Calu3 (cell line): ENCODE measurements around the gene AKR1E2. TPM values are rescaled to one million over a fixed set of nuclear protein-coding genes. Genes with fewer than 3 reads are reported as not detected.

Source experiments
- BruUV-seq: library from RNA; stranded (reverse); fragments of 400-500 nt; replicated peaks from 2 replicates; lab custom pipeline; 2021; lab: Mats Ljungman, UMichigan
- CTCF ChIA-PET: fragments of 300-600 bp; sonication (Branson Sonifier 250); formaldehyde crosslinking; loops from one replicate; lab custom pipeline; 2022; ENCODE audit warnings: antibody characterized with exemption; lab: Charles Lee
- DNase-seq: peaks from one replicate; pipeline ENCODE4 v3.0.0; 2022
- H3K27ac Mint-ChIP-seq: one replicate; pipeline ENCODE4 v1.8.0; 2022; ENCODE audit warnings: mixed read lengths; ENCODE audit not compliant: unreplicated experiment
- H3K27me3 Mint-ChIP-seq: one replicate; pipeline ENCODE4 v1.8.0; 2022; ENCODE audit warnings: mixed read lengths; ENCODE audit not compliant: unreplicated experiment
- H3K36me3 Mint-ChIP-seq: one replicate; pipeline ENCODE4 v1.8.0; 2022; ENCODE audit warnings: mild to moderate bottlenecking, moderate library complexity, mixed read lengths; ENCODE audit not compliant: insufficient read depth, unreplicated experiment
- H3K4me1 Mint-ChIP-seq: one replicate; pipeline ENCODE4 v1.8.0; 2022; ENCODE audit warnings: mild to moderate bottlenecking, low read depth, mixed read lengths; ENCODE audit not compliant: unreplicated experiment
- H3K4me3 Mint-ChIP-seq: one replicate; pipeline ENCODE4 v1.8.0; 2022; ENCODE audit warnings: mild to moderate bottlenecking, low read depth, moderate library complexity, mixed read lengths; ENCODE audit not compliant: unreplicated experiment
- H3K9me3 Mint-ChIP-seq: one replicate; pipeline ENCODE4 v1.8.0; 2022; ENCODE audit warnings: low read depth, mixed read lengths; ENCODE audit not compliant: unreplicated experiment
- intact Hi-C: fragments of 100-400 bp; cut with micrococcal nuclease; formaldehyde crosslinking; loops from one replicate; pipeline ENCODE4 v1.10.0; 2022; ENCODE audit not compliant: unreplicated experiment
- total RNA-seq: library from RNA; stranded (reverse); gene quantifications from 2 replicates; pipeline ENCODE4 v1.2.3, GENCODE V29; 2022
- TF ChIP-seq, protein P1 (sequence below): fragments of 200-600 bp; IDR thresholded peaks from one replicate; pipeline ENCODE4 v1.8.0; 2022; ENCODE audit warnings: antibody characterized with exemption; ENCODE audit not compliant: unreplicated experiment

The AKR1E2 gene
- total RNA-seq, 1 experiment from 2014 or later, result 2.8 TPM

DNA sequence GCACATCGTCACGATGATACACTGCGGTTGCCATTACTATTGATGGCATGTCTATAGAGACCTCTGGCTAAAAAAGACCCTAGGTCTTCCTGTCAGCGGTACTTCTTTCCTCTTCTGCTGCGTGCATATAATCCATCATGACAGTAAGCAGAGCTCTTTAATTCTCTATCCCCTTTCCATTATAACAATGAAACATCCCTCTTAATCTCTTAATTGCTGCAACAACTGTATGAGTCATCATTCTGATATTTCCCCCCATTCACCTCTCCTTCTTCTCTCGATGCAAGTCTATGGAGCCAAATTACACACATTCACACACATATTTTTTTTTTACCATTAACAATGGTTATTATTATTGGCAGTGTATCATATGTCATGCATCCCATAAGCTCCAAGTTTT lies 45.2 kb upstream of the AKR1E2 start:
- H3K4me3 Mint-ChIP-seq, result no peak overlapping the region
- H3K27ac Mint-ChIP-seq, result no peak overlapping the region
- H3K4me1 Mint-ChIP-seq, result peaks cover 10% of the 10 kb centered on the region
- no peaks in the 10 kb centered on the region for H3K36me3 Mint-ChIP-seq
- no TSS peak for BruUV-seq
- TF ChIP-seq, protein P1, sequence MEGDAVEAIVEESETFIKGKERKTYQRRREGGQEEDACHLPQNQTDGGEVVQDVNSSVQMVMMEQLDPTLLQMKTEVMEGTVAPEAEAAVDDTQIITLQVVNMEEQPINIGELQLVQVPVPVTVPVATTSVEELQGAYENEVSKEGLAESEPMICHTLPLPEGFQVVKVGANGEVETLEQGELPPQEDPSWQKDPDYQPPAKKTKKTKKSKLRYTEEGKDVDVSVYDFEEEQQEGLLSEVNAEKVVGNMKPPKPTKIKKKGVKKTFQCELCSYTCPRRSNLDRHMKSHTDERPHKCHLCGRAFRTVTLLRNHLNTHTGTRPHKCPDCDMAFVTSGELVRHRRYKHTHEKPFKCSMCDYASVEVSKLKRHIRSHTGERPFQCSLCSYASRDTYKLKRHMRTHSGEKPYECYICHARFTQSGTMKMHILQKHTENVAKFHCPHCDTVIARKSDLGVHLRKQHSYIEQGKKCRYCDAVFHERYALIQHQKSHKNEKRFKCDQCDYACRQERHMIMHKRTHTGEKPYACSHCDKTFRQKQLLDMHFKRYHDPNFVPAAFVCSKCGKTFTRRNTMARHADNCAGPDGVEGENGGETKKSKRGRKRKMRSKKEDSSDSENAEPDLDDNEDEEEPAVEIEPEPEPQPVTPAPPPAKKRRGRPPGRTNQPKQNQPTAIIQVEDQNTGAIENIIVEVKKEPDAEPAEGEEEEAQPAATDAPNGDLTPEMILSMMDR, result no peak
- no peaks in the 10 kb centered on the region for H3K9me3 Mint-ChIP-seq
- H3K27me3 Mint-ChIP-seq, result no peaks in the 10 kb centered on the region
- DNase-seq, result no peak
- CTCF ChIA-PET, result interaction anchor here (0.6 to 2.0 kb wide), 2 partner anchors 10 to 551 kb away, joined by 5 to 6 read pairs; no protein-coding TSS in a partner anchor
- intact Hi-C loops, result no loop called here

DNA sequence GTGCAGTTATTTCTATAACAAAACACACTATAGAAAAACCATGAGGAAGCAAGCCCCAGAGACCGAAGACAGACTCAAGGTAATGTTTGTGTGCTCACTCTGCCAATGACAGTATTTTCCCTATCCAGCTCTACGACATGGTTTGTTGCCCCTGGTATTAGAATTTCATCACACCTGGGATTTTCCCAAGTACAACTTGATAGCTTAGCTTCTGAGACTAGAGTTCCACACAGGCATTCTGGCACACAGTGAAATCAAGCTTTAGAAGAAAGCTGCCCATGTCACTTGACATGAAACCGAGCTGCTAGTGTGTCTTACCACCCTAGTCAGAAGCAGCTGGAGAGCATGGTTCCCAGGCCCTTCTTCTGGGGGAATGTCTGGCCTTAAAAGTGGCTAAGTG lies 44.1 kb upstream of the AKR1E2 start:
- Mint-ChIP-seq H3K4me1 (peaks cover 10% of the 10 kb centered on the region), H3K27ac (no peak overlapping the region), H3K36me3 (no peaks in the 10 kb centered on the region), H3K27me3 (no peaks in the 10 kb centered on the region), H3K9me3 (no peaks in the 10 kb centered on the region), H3K4me3 (no peak overlapping the region)
- no TSS peak for BruUV-seq
- TF ChIP-seq, protein P1, result no peak
- no peak for DNase-seq
- intact Hi-C loops, result no loop called here
- CTCF ChIA-PET, result interaction anchor here (2.0 kb wide), 1 partner anchor 11 kb away, joined by 6 read pairs; no protein-coding TSS in a partner anchor

DNA sequence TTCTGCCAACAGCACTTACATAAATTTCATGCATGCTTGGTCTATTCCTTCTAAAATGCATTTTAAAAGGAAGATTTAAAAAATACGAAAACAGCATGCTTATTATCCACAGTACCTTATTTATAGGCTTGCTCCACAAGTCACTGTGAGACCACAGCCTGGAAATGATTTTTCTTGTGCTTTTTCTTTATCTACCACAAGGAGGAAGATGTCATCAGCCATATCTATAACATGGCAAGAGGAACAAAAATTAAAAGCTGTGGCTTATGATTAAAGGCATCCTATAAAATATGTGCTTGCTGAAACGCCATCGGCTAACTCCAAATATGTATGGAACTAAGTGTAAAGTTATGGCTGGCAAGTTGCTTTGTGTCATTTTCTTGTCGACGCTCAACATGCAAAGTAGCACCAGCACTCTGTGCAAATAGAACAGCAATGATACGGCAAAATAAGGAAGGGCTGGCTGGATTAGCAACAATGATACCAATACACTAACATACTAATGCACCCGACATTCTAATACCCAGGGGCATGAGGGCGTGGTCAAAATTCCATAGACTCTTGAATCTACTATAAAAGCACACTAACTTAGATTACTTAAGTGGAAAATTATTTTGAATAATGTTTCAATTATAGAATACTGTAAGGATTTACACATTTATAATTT lies 41.2 kb upstream of the AKR1E2 start:
- H3K4me3 Mint-ChIP-seq, result no peak overlapping the region
- intact Hi-C loops, result no loop called here
- DNase-seq, result no peak
- H3K4me1 Mint-ChIP-seq, result peaks cover 10% of the 10 kb centered on the region
- H3K27me3 Mint-ChIP-seq, result no peaks in the 10 kb centered on the region
- no peak overlapping the region for H3K27ac Mint-ChIP-seq
- CTCF ChIA-PET, result interaction anchor here (1.3 kb wide), 1 partner anchor 20 kb away, joined by 3 read pairs; no protein-coding TSS in a partner anchor
- no peaks in the 10 kb centered on the region for H3K9me3 Mint-ChIP-seq
- TF ChIP-seq, protein P1, result no peak
- no TSS peak for BruUV-seq
- no peaks in the 10 kb centered on the region for H3K36me3 Mint-ChIP-seq

DNA sequence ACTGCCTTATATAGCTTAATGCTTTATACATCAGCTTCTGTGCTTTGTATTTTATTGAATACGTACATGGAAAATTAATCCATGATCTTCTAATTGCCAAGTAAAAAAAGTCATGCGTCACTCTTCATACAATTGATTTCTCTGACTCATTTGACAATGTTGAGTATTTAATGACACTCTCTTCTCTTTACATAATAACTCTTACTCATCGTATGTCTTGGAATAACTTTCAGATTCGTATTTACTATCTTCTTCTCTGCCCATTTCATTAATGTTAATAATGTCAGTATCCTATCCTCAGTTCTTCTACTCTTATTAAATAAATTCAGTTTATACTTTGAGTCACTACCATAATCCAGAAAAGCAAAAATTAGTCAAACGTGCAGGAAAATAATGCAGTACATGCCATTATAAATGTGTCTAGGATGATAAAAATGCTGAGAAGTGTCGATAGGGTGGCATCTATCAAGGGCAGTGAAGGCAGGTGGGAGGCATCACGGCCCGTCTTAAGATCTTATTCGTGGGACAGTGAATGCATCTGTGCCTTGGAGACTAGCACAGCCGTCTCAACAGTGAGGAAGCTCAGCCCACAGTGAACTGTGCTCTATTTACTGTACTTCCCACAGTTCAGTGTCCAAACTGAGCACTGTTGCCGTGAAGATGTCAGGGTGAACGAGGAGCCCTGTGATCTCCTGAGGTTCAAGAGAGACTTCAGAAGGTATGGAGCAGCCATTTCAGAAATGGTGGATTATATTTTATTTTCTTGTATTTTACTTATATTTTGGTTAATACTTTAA lies 39.8 kb upstream of the AKR1E2 start:
- no peak for DNase-seq
- CTCF ChIA-PET, result interaction anchor here (0.6 to 1.3 kb wide), 3 partner anchors 22 to 236 kb away, joined by 3 to 13 read pairs (median 3); no protein-coding TSS in a partner anchor
- Mint-ChIP-seq H3K4me1 (peaks cover under 1% of the 10 kb centered on the region), H3K27ac (no peak overlapping the region), H3K36me3 (no peaks in the 10 kb centered on the region), H3K4me3 (no peak overlapping the region), H3K27me3 (no peaks in the 10 kb centered on the region), H3K9me3 (no peaks in the 10 kb centered on the region)
- no TSS peak for BruUV-seq
- intact Hi-C loops, result no loop called here
- TF ChIP-seq, protein P1, result no peak
